NCI-H2171 (cell line): ENCODE results near the gene FERMT2.
A peak's percentile ranks its signal among the peaks of the same experiment; 100 is the strongest.
"Not testable (repeated sequence)": the region's sequence is repeated elsewhere in the genome, so short reads cannot be mapped to it uniquely, and the experiment has no call there.

Experiments used
- DNase-seq: peaks from one replicate; lab custom pipeline; 2025; lab: John Stamatoyannopoulos, UW

The FERMT2 gene

GRCh38 chr14:52939427-52939826, 11.4 kb downstream of the FERMT2 start:
- DNase-seq, result no peak

GRCh38 chr14:52937869-52938268, 13.0 kb downstream of the FERMT2 start:
- DNase-seq, result no peak

GRCh38 chr14:52937306-52937705, 13.5 kb downstream of the FERMT2 start:
- no peak for DNase-seq

GRCh38 chr14:52936437-52936836, 14.4 kb downstream of the FERMT2 start:
- no peak for DNase-seq

- no peak for DNase-seq
Measured at GRCh38 chr14:52935833-52936232, 15.0 kb downstream of the FERMT2 start.

DNA sequence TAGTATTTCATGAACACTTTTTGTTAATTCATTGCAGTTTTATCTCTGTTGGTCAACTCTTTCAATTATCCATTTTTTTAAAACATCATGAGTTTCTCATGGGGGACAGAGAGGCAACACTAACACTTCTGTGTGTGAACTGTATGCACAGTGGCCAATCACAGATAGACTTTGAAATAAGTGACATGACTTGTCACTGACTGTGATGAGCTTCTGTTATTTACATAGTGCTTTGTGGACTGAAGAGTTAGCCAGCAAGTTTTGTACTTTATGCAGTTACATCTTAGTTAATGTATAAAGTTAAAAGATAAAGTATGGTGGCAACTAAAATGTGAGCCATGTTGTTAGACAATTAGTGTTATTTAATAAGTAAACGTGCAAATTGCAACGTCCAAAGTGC, 16.1 kb downstream of the FERMT2 start:
- no peak for DNase-seq

DNA sequence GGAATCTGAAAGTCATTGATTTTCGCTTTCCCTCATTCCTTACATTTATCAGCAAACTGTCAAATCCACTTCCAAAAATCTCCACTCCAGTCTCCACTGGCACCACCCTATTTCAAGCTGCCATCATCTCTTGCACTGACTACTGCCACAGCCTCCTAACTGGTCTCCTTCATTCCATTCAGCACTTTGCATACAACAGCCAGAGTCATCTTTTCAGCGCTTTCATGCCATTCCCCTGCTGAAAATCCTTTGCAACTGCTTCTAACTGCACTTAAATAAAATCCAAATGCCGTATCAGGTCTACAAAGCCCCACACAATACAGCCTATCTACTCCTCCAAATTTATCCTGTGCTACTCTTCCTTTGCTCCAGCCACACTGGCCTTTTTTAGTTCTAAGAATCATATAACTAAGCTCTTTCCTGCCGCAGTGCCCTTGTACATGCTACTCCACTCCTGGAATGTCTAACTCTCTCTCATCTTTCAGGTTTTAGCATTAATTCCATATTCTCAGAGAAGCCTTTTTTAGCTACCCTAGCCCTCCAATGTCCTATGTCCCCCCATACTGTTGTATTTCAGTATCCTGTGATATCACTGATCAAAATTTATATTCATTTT, 21.6 kb downstream of the FERMT2 start:
- no peak for DNase-seq

DNA sequence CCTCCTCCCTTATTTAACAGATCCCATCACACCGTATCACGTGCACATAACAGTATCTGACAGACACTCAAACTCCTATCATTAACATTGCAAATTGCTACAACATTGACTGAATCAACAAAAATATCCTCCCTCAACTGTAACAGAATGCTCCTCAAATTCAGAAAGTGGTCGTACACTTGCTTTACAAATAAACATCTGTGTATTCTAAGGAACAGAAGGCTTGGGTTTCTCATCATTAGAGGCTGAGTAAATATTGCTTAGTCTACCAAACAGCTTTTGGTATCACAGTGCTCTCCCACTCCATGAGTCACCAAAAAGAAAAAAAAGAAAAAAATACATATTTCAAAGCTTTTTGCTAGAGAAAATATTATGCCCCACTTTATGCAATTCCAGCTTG, 23.9 kb downstream of the FERMT2 start:
- peak; percentile 64 for DNase-seq

- DNase-seq, result no peak
Measured at GRCh38 chr14:52923902-52924575, 26.8 kb downstream of the FERMT2 start.

- no peak for DNase-seq
Measured at GRCh38 chr14:52922656-52923055, 28.2 kb downstream of the FERMT2 start.

DNA sequence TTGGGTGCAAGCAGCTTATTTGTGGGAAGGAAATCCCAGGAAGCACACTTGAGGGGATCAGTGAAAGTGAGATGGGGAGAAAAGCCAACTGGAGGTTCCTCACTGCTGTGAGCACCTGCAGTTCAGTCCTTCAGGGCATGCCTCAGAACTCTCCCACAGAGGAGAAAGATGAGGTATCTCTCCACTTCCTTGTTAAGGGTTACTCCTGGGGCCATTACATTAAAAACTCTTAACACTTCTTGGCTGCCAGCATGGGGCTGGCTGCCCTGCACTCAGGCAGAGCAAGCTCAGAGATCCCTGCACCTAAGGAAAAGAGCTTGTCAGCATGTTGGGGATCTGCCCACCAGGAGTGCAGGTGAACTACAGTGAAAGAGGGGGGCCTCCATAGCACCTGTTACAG, 28.8 kb downstream of the FERMT2 start:
- no peak for DNase-seq

GRCh38 chr14:52920411-52920810, 30.4 kb downstream of the FERMT2 start:
- not testable (repeated sequence) for DNase-seq

DNA sequence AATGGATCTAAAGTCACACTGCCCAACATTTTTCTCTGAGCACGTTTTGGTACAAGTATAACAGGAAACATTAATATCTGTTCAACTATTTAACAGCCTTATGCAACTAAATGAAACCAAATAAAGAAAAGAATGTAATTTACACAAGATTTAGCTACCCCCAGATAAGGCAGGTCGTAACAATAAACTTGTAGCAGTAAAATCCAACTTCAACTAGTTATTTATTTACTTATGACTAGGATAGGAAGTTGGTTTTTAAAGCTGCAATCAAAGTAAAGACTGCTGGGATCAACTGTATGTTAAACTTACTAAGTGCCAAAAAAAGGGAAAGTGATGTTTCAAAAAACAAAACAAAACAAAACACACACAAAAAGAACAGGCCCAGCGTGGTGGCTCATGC, 30.9 kb downstream of the FERMT2 start:
- DNase-seq, result no peak

GRCh38 chr14:52918486-52918885, 32.4 kb downstream of the FERMT2 start:
- no peak for DNase-seq

GRCh38 chr14:52917735-52918134, 33.1 kb downstream of the FERMT2 start:
- DNase-seq, result no peak

DNA sequence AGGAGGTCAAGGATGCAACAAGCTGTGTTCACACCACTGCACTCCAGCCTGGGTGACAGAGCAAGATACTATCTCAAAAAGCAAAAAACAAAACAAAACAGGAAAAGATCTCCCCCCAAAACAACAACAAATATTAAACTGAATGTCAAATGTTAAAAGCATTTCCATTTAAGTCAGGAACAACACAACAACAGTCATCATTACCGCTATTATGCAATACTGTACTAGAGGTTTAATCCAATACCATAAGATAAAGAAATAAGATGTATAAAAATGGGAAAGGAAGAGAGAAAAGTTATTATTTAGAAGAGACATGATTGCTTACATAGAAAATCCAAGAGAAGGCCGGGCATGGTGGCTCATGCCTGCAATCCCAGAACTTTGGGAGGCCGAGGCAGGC, 36.6 kb downstream of the FERMT2 start:
- no peak for DNase-seq

GRCh38 chr14:52913271-52913670, 37.6 kb downstream of the FERMT2 start:
- no peak for DNase-seq

GRCh38 chr14:52911904-52912303, 38.9 kb downstream of the FERMT2 start:
- peak; percentile 13 for DNase-seq

GRCh38 chr14:52910572-52910971, 40.3 kb downstream of the FERMT2 start:
- no peak for DNase-seq

GRCh38 chr14:52907949-52908348, 42.9 kb downstream of the FERMT2 start:
- no peak for DNase-seq

DNA sequence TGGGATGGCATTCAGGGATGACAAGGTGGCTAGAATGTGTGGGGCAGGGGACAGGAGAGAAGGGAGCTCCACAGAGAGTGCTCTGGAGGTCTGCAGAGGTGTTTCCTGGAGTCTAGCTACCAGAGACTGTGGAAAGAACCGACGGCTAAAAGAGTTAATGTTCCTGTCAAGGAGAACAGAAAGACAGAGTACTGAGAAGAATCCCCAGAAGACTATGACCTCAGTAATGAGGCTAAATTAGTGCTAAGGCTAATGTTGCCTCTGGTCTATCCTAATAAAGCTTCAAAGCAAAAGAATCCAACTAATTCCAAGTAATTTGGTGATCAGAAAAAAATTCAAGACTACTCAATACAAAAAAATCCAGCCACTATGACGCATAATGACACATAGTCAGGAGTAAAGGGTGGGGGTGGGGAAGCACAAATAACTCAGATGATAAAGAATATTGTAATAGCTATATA, 44.7 kb downstream of the FERMT2 start:
- no peak for DNase-seq

- DNase-seq, result no peak
Measured at GRCh38 chr14:52902971-52903619, 47.8 kb downstream of the FERMT2 start.

DNA sequence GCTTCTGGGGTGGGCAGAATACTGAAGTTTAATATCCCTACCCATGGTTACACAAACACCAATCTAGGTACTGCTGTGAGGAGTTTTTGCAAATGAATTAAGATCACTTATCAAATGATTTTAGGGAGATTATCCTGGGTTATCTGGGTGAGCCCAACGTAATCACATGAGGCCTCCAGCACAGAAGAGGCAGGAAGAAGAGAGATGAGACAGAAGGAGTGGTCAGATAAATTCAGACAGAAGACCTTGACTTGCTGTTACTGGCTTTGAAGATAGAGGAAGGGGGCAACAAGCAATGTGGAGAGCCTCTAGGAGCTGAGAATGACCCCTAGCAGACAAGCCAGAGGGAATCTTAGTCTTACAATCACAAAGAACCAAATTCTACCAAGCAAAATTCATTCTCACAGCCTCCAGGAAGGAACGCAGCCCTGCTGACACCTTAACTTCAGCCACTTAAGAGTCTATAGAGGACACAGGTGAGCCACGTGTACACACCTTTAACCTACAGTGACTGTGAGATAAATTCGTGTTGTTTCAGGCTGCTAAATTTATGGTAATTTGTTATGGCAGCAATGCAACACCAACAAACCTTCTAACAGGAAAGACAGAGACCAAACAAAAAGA, 49.4 kb downstream of the FERMT2 start:
- DNase-seq, result no peak
